Subcutaneous adipose tissue (tissue), 4 donors: Measurements from ENCODE around the gene IFIT5. TPM values are rescaled to one million over a fixed set of nuclear protein-coding genes. Genes with fewer than 3 reads are reported as not detected.

Experiments
- total RNA-seq, 4 donors: library from RNA; depleted of rRNA; stranded (reverse); fragments of >200 nt; gene quantifications; one replicate each; pipeline ENCODE4 v1.1.0, GENCODE V29; 2016

Gene IFIT5
- total RNA-seq, 4 donors from 2014 or later: 15.5 to 20.5 (median 19.6) TPM

Other genes with a start within 250 kb of the IFIT5 start
- gene CH25H, start 207.3 kb upstream of the IFIT5 start, total RNA-seq: 1 to 10 TPM in 3 of 4 donors, not detected in 1; 1.0 to 4.6 (median 1.8) TPM
- gene LIPA, start 162.8 kb upstream of the IFIT5 start, total RNA-seq: 1,000 to 10,000 TPM in 1 of 4 donors, 100 to 1,000 TPM in 2, 10 to 100 TPM in 1; 77.2 to 1,001 (median 137) TPM
- 10 to 100 TPM in 1 of 4 donors, 1 to 10 TPM in 3; 2.3 to 10.9 (median 8.6) TPM for gene IFIT2, start 112.5 kb upstream of the IFIT5 start, total RNA-seq
- gene IFIT3, start 86.6 kb upstream of the IFIT5 start, total RNA-seq: 10 to 100 TPM in 3 of 4 donors, 1 to 10 TPM in 1; 8.2 to 46.3 (median 27.6) TPM
- not detected for gene IFIT1B, start 36.5 kb upstream of the IFIT5 start, total RNA-seq
- 10 to 100 TPM in 3 of 4 donors, 1 to 10 TPM in 1; 4.7 to 25.1 (median 19.6) TPM for gene IFIT1, start 21.9 kb upstream of the IFIT5 start, total RNA-seq
- gene SLC16A12, start 121.0 kb downstream of the IFIT5 start, total RNA-seq: 1 to 10 TPM; 1.0 to 8.9 (median 4.2) TPM
- 1 to 10 TPM; 1.3 to 5.9 (median 4.2) TPM for gene PANK1, start 230.7 kb downstream of the IFIT5 start, total RNA-seq